CD4-positive, alpha-beta T cell (primary cell): ENCODE measurements around the gene ESYT2. TPM values are rescaled to one million over a fixed set of nuclear protein-coding genes. Genes with fewer than 3 reads are reported as not detected.

Experiments
- ATAC-seq: fragments of 200-7000 bp; cut with Tn5 transposase; one replicate; pipeline ENCODE4 v1.10.0; 2022; ENCODE audit warnings: mild to moderate bottlenecking; ENCODE audit not compliant: poor library complexity
- CTCF ChIA-PET: fragments of 350-600 bp; sonication (Branson Sonifier 250); formaldehyde crosslinking; loops from one replicate; lab custom pipeline; 2021; ENCODE audit warnings: antibody characterized with exemption, inconsistent platforms; lab: Charles Lee
- POLR2A ChIA-PET: fragments of 350-600 bp; sonication (Branson Sonifier 250); formaldehyde crosslinking; loops from one replicate; lab custom pipeline; 2021; ENCODE audit warnings: antibody characterized with exemption, inconsistent platforms; lab: Charles Lee
- DNase-seq, 14 experiments: peaks; one replicate each; pipeline ENCODE4 v3.0.0-alpha.2; 2013 to 2020; ENCODE audit warnings: mixed read lengths in 2 of 14
- H3K27ac ChIP-seq, 2 donors: one replicate each; pipeline versions ENCODE4 v1.5.1 to v1.7.0; 2013; ENCODE audit warnings: low read length in 2 of 2, low read depth in 1 of 2, mild to moderate bottlenecking in 1 of 2
- H3K27me3 ChIP-seq, 2 experiments: 1 replicate in 1 of 2; 2 replicates in 1 of 2; pipeline versions ENCODE4 v1.6.1 to v1.7.0; 2013; ENCODE audit warnings: low read length in 2 of 2, control low read depth in 1 of 2, mild to moderate bottlenecking in 1 of 2, moderate library complexity in 1 of 2; ENCODE audit not compliant: insufficient read depth in 2 of 2, control insufficient read depth in 1 of 2
- H3K36me3 ChIP-seq: one replicate; pipeline ENCODE4 v1.6.1; 2013; ENCODE audit warnings: low read length, control low read depth; ENCODE audit not compliant: insufficient read depth
- H3K4me1 ChIP-seq: one replicate; pipeline ENCODE4 v1.6.1; 2013; ENCODE audit warnings: low read length, control low read depth; ENCODE audit not compliant: insufficient read depth
- H3K4me3 ChIP-seq: one replicate; pipeline ENCODE4 v1.5.1; 2013; ENCODE audit warnings: mild to moderate bottlenecking, low read length, moderate library complexity
- H3K9me3 ChIP-seq, 2 experiments: 1 replicate in 1 of 2; 2 replicates in 1 of 2; pipeline versions ENCODE4 v1.6.1 to v1.7.0; 2013; ENCODE audit warnings: low read length in 2 of 2, mild to moderate bottlenecking in 2 of 2, control low read depth in 1 of 2, moderate library complexity in 1 of 2; ENCODE audit not compliant: control insufficient read depth in 1 of 2, insufficient read depth in 1 of 2
- H3K27ac Mint-ChIP-seq: one replicate; pipeline ENCODE4 v1.8.0; 2020; ENCODE audit warnings: mixed read lengths
- H3K27me3 Mint-ChIP-seq: one replicate; pipeline ENCODE4 v1.8.0; 2021; ENCODE audit warnings: mixed read lengths
- H3K36me3 Mint-ChIP-seq: one replicate; pipeline ENCODE4 v1.8.0; 2021; ENCODE audit warnings: low read depth, mixed read lengths
- H3K4me1 Mint-ChIP-seq: one replicate; pipeline ENCODE4 v1.8.0; 2021; ENCODE audit warnings: low read depth, mixed read lengths
- H3K4me3 Mint-ChIP-seq: one replicate; pipeline ENCODE4 v1.8.0; 2020; ENCODE audit warnings: mild to moderate bottlenecking, mixed read lengths
- H3K9me3 Mint-ChIP-seq: one replicate; pipeline ENCODE4 v1.8.0; 2020; ENCODE audit warnings: mixed read lengths
- intact Hi-C, 2 experiments: fragments of 100-400 bp; cut with DNase I in 1 of 2; cut with micrococcal nuclease in 1 of 2; formaldehyde crosslinking; loops; one replicate each; pipeline versions ENCODE4 v1.15.1 to v1.9.0; 2023 to 2025; cut with DNase I, micrococcal nuclease
- total RNA-seq, 174 experiments: library from RNA in 2 of 174; stranded (reverse) in 2 of 174; gene quantifications; one replicate each; pipeline ENCODE4 v1.2.3 and lab custom pipeline; 2021 to 2026
- TF ChIP-seq, protein P1 (sequence below): fragments of 200-600 bp; IDR thresholded peaks from one replicate; pipeline ENCODE4 v1.8.0; 2022; ENCODE audit warnings: antibody characterized with exemption, mild to moderate bottlenecking

ESYT2 gene
- total RNA-seq, 2 experiments from 2014 or later = 106 to 112 TPM

DNA sequence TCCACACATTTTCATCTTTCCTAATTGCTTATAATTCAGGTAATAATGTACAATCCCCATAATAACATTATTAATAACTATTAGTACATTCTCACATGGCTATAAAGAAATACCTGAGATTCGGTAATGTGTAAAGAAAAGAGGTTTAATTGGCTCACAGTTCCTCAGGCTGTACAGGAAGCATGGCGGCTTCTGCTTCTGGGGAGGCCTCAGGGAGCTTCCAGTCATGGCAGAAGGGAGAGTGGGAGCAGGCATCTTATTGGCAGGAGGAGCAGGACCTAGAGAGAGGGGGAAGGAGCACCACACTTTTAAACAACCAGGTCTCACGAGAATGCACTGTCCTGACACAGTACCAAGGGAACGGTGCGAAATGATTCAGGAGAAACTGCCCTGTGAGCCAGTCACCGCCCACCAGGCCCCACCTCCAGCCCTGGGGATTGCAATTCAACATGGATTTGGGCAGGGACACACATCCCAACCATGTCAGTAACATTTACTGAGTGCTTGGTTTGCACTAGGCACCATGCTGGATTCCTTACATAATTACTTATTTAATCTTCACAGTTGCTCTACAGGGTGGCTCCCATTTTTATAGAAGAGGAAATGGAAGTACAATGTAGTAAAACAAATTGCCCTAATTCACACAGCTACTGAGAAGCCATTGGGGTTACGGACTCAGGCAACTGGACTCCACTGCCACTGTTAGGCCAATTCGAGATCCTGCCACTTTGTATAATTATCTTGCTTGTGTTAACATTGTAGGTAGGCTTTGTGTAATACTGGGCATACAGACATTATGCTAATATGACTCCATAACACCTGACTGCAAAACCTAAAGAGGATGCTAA, 8.7 kb upstream of the ESYT2 start:
- Mint-ChIP-seq H3K27ac (no peak overlapping the region), H3K36me3 (no peaks in the 10 kb centered on the region), H3K9me3 (no peaks in the 10 kb centered on the region), H3K4me1 (peaks cover 13% of the 10 kb centered on the region), H3K27me3 (no peaks in the 10 kb centered on the region), H3K4me3 (no peak overlapping the region)
- H3K27ac ChIP-seq = no peak overlapping the region
- no peaks in the 10 kb centered on the region for H3K36me3 ChIP-seq
- no peaks in the 10 kb centered on the region for H3K9me3 ChIP-seq
- intact Hi-C loops = no loop called here
- ChIA-PET POLR2A (no interaction called here), CTCF (no interaction called here)
- H3K27me3 ChIP-seq = no peaks in the 10 kb centered on the region
- H3K4me3 ChIP-seq = no peak overlapping the region
- ATAC-seq (no peak), DNase-seq (no peak)
- TF ChIP-seq, protein P1, sequence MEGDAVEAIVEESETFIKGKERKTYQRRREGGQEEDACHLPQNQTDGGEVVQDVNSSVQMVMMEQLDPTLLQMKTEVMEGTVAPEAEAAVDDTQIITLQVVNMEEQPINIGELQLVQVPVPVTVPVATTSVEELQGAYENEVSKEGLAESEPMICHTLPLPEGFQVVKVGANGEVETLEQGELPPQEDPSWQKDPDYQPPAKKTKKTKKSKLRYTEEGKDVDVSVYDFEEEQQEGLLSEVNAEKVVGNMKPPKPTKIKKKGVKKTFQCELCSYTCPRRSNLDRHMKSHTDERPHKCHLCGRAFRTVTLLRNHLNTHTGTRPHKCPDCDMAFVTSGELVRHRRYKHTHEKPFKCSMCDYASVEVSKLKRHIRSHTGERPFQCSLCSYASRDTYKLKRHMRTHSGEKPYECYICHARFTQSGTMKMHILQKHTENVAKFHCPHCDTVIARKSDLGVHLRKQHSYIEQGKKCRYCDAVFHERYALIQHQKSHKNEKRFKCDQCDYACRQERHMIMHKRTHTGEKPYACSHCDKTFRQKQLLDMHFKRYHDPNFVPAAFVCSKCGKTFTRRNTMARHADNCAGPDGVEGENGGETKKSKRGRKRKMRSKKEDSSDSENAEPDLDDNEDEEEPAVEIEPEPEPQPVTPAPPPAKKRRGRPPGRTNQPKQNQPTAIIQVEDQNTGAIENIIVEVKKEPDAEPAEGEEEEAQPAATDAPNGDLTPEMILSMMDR = no peak
- H3K4me1 ChIP-seq = peaks cover 10% of the 10 kb centered on the region

GRCh38 chr7:158836692-158837091, 7.4 kb upstream of the ESYT2 start:
- H3K4me3 ChIP-seq = no peak overlapping the region
- Mint-ChIP-seq H3K9me3 (no peaks in the 10 kb centered on the region), H3K27ac (no peak overlapping the region), H3K27me3 (no peaks in the 10 kb centered on the region), H3K4me1 (peaks cover 3% of the 10 kb centered on the region), H3K36me3 (no peaks in the 10 kb centered on the region), H3K4me3 (no peak overlapping the region)
- ChIA-PET CTCF (no interaction called here), POLR2A (interaction anchor here (0.9 to 1.1 kb wide), 2 partner anchors 11 to 13 kb away, joined by 3 to 5 read pairs; no protein-coding TSS in a partner anchor)
- no peak overlapping the region for H3K27ac ChIP-seq
- no peaks in the 10 kb centered on the region for H3K36me3 ChIP-seq
- no peak for DNase-seq
- H3K4me1 ChIP-seq = peaks cover 3% of the 10 kb centered on the region
- no peaks in the 10 kb centered on the region for H3K9me3 ChIP-seq
- TF ChIP-seq, protein P1 = no peak
- no peaks in the 10 kb centered on the region for H3K27me3 ChIP-seq
- intact Hi-C loops = no loop called here
- ATAC-seq = no peak

DNA sequence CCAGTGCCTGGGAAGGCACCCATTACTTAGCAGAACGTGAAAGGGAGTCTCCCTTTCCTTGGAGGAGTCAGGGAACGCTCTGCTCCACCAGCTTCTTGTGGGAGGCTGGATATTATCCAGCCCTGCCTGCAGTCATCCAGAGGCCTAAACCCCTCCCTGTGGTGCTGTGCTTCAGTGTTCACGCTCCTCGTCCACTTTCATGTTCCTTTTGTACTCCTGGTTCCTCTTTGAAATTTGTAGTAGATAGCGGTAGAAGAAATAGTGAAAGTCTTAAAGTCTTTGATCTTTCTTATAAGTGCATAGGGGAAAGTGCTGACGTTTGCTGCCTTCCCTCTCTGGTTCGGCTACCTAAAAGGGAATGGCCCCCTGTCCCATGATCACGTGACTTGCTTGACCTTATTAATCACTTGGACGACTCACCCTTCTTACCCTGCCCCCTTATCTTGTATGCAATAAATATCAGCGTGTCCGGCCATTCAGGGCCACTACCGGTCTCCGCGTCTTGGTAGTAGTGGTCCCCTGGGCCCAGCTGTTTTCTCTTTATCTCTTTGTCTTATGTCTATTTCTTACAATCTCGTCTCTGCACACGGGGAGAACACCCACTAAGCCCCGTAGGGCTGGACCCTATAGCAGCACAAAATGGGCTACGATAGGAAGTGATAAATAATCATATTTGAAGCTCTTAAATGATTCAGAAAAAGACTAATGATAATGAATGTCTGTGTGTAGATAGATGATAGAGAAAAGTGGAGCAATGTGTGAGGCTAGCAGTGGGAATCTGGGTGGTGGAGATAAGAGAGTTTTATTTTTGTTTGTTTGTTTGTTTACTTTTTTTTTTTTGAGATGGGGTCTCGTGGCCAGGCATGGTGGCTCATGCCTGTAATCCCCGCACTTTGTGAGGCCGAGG, 5.8 kb upstream of the ESYT2 start:
- H3K27me3 ChIP-seq = no peaks in the 10 kb centered on the region
- ChIA-PET POLR2A (interaction anchor here (1.1 kb wide), 1 partner anchor 12 kb away, joined by 5 read pairs; no protein-coding TSS in a partner anchor), CTCF (no interaction called here)
- Mint-ChIP-seq H3K27me3 (no peaks in the 10 kb centered on the region), H3K9me3 (no peaks in the 10 kb centered on the region), H3K4me1 (peaks cover 8% of the 10 kb centered on the region), H3K27ac (no peak overlapping the region), H3K4me3 (no peak overlapping the region), H3K36me3 (no peaks in the 10 kb centered on the region)
- TF ChIP-seq, protein P1 = no peak
- H3K4me1 ChIP-seq = peaks cover 6% of the 10 kb centered on the region
- no peak overlapping the region for H3K27ac ChIP-seq
- intact Hi-C loops = no loop called here
- no peaks in the 10 kb centered on the region for H3K9me3 ChIP-seq
- no peak overlapping the region for H3K4me3 ChIP-seq
- no peak for ATAC-seq
- H3K36me3 ChIP-seq = no peaks in the 10 kb centered on the region
- no peak for DNase-seq
